Measurements from ENCODE around the gene DCAF6. TPM values are rescaled to one million over a fixed set of nuclear protein-coding genes. Genes with fewer than 3 reads are reported as not detected.

Gene DCAF6
- total RNA-seq, 1 donor from 2014 or later = 28.1 TPM

GRCh38 chr1:167924102-167924501 lies 12.4 kb upstream of the DCAF6 start:
- TF ChIP-seq CTCF (IDR thresholded peaks at IDR 0.05; ENCODE audit: partially characterized antibody, unreplicated experiment) = no peak
- no peak for DNase-seq
- H3K4me1 Mint-ChIP-seq (ENCODE audit: low read depth, unreplicated experiment) = peaks cover 22% of the 10 kb centered on the region
- H3K27me3 Mint-ChIP-seq (ENCODE audit: unreplicated experiment) = no peaks in the 10 kb centered on the region
- no peaks in the 10 kb centered on the region for H3K9me3 Mint-ChIP-seq (ENCODE audit: unreplicated experiment)
- no peak overlapping the region for H3K27ac Mint-ChIP-seq (ENCODE audit: unreplicated experiment)
- no peaks in the 10 kb centered on the region for H3K36me3 Mint-ChIP-seq (ENCODE audit: unreplicated experiment)
- no peak overlapping the region for H3K4me3 Mint-ChIP-seq (ENCODE audit: unreplicated experiment)

GRCh38 chr1:167924543-167925231 lies 11.8 kb upstream of the DCAF6 start:
- DNase-seq = no peak
- Mint-ChIP-seq H3K27me3 (ENCODE audit: unreplicated experiment) (no peaks in the 10 kb centered on the region), H3K36me3 (ENCODE audit: unreplicated experiment) (no peaks in the 10 kb centered on the region), H3K4me1 (ENCODE audit: low read depth, unreplicated experiment) (peaks cover 22% of the 10 kb centered on the region), H3K4me3 (ENCODE audit: unreplicated experiment) (no peak overlapping the region), H3K27ac (ENCODE audit: unreplicated experiment) (no peak overlapping the region), H3K9me3 (ENCODE audit: unreplicated experiment) (no peaks in the 10 kb centered on the region)
- no peak for TF ChIP-seq CTCF (IDR thresholded peaks at IDR 0.05; ENCODE audit: partially characterized antibody, unreplicated experiment)

- H3K4me1 Mint-ChIP-seq (ENCODE audit: low read depth, unreplicated experiment) = peaks cover 20% of the 10 kb centered on the region
- peak; percentile 28 for DNase-seq
- peak overlapping the region; percentile 70 for H3K27ac Mint-ChIP-seq (ENCODE audit: unreplicated experiment)
- no peak for TF ChIP-seq CTCF (IDR thresholded peaks at IDR 0.05; ENCODE audit: partially characterized antibody, unreplicated experiment)
- H3K36me3 Mint-ChIP-seq (ENCODE audit: unreplicated experiment) = no peaks in the 10 kb centered on the region
- H3K4me3 Mint-ChIP-seq (ENCODE audit: unreplicated experiment) = peak overlapping the region; percentile 65
- H3K9me3 Mint-ChIP-seq (ENCODE audit: unreplicated experiment) = no peaks in the 10 kb centered on the region
- no peaks in the 10 kb centered on the region for H3K27me3 Mint-ChIP-seq (ENCODE audit: unreplicated experiment)
These were observed 9.9 kb upstream of the DCAF6 start for GRCh38 chr1:167926486-167926997.

GRCh38 chr1:167927046-167927754 lies 9.3 kb upstream of the DCAF6 start:
- peaks cover 16% of the 10 kb centered on the region for H3K4me1 Mint-ChIP-seq (ENCODE audit: low read depth, unreplicated experiment)
- no peaks in the 10 kb centered on the region for H3K36me3 Mint-ChIP-seq (ENCODE audit: unreplicated experiment)
- peak overlapping the region; percentile 65 for H3K4me3 Mint-ChIP-seq (ENCODE audit: unreplicated experiment)

More at GRCh38 chr1:167927046-167927754, 9.3 kb upstream of the DCAF6 start:
- TF ChIP-seq CTCF (IDR thresholded peaks at IDR 0.05; ENCODE audit: partially characterized antibody, unreplicated experiment) = no peak
- no peak for DNase-seq
- H3K27me3 Mint-ChIP-seq (ENCODE audit: unreplicated experiment) = no peaks in the 10 kb centered on the region
- H3K27ac Mint-ChIP-seq (ENCODE audit: unreplicated experiment) = peak overlapping the region; percentile 70
- no peaks in the 10 kb centered on the region for H3K9me3 Mint-ChIP-seq (ENCODE audit: unreplicated experiment)
